A549 (cell line): ENCODE measurements around the gene CYP4F22. TPM values are rescaled to one million over a fixed set of nuclear protein-coding genes. Genes with fewer than 3 reads are reported as not detected.

ENCODE experiments used
- ATAC-seq, 2 experiments: fragments of 200-7000 bp in 1 of 2; fragments of >200 bp in 1 of 2; cut with Nextera tagmentation in 1 of 2; cut with Tn5 transposase in 1 of 2; 3 replicates each; pipeline versions ENCODE4 v1.8.0 to v1.9.1; 2018 to 2020; ENCODE audit warnings: mild to moderate bottlenecking in 1 of 2, moderate library complexity in 1 of 2
- CTCF ChIA-PET: fragments of 300-600 bp; sonication (Branson Sonifier 250); formaldehyde crosslinking; extraction: SDS; loops from one replicate; lab custom pipeline; 2021; ENCODE audit warnings: antibody characterized with exemption, inconsistent platforms; lab: Yijun Ruan, JAX
- POLR2A ChIA-PET: fragments of 350-600 bp; formaldehyde crosslinking; extraction: SDS; loops from one replicate; lab custom pipeline; 2021; ENCODE audit warnings: antibody characterized with exemption, inconsistent platforms; lab: Yijun Ruan, JAX
- DNase-seq, 2 experiments: peaks; one replicate each; pipeline versions ENCODE4 v3.0.0 to v3.0.0-alpha.2; 2011 to 2016; ENCODE audit warnings: low read depth in 1 of 2, low spot score in 1 of 2
- FAIRE-seq: peaks from 2 replicates; lab custom pipeline; 2011; peaks lifted over from hg19 to GRCh38; lab: Jason Lieb, UNC
- H3K27ac ChIP-seq, 2 experiments: fragments of >200 bp; sonication (Bioruptor Twin); formaldehyde crosslinking; 3 replicates each; pipeline ENCODE4 v1.5.1; 2016 to 2017
- H3K4me1 ChIP-seq: fragments of >200 bp; sonication (Bioruptor Twin); formaldehyde crosslinking; 3 replicates; pipeline ENCODE4 v1.6.1; 2016
- H3K4me2 ChIP-seq: fragments of >200 bp; sonication (Bioruptor Twin); formaldehyde crosslinking; 3 replicates; pipeline ENCODE4 v1.6.1; 2016
- H3K4me3 ChIP-seq: fragments of >200 bp; sonication (Bioruptor Twin); formaldehyde crosslinking; 3 replicates; pipeline ENCODE4 v1.5.1; 2016
- H3K9me3 ChIP-seq: fragments of >200 bp; sonication (Bioruptor Twin); formaldehyde crosslinking; 3 replicates; pipeline ENCODE4 v1.6.1; 2016
- BHLHE40 ChIP-seq: IDR thresholded peaks from 2 replicates; pipeline ENCODE4 v1.6.1; 2012; ENCODE audit warnings: low read depth, low read length, inconsistent platforms
- CBX8 ChIP-seq: fragments of 200-600 bp; sonication (generic); IDR thresholded peaks from 2 replicates; pipeline ENCODE4 v1.6.1; 2016
- CHD2 ChIP-seq: fragments of 150-350 bp; IDR thresholded peaks from 2 replicates; pipeline ENCODE4 v1.6.1; 2014; ENCODE audit warnings: low read length; ENCODE audit not compliant: partially characterized antibody
- CHD4 ChIP-seq: fragments of 200-600 bp; sonication (generic); IDR thresholded peaks from 2 replicates; pipeline ENCODE4 v1.6.1; 2016; ENCODE audit warnings: antibody characterized with exemption, mild to moderate bottlenecking, borderline replicate concordance
- EHF ChIP-seq: fragments of 250-450 bp; sonication (Bioruptor Pico); IDR thresholded peaks from 2 replicates; pipeline ENCODE4 v1.5.0; 2020; ENCODE audit warnings: mild to moderate bottlenecking
- FOXS1 ChIP-seq: fragments of 250-450 bp; sonication (Bioruptor Pico); IDR thresholded peaks from 2 replicates; pipeline ENCODE4 v1.5.0; 2020; ENCODE audit warnings: mild to moderate bottlenecking, moderate library complexity
- GATA3 ChIP-seq: IDR thresholded peaks from 2 replicates; pipeline ENCODE4 v1.6.1; 2012; ENCODE audit warnings: borderline replicate concordance
- HEYL ChIP-seq: fragments of 250-450 bp; sonication (Bioruptor Pico); IDR thresholded peaks from 2 replicates; pipeline ENCODE4 v1.8.0; 2021; ENCODE audit warnings: mild to moderate bottlenecking, moderate library complexity
- HOXA7 ChIP-seq: fragments of 250-450 bp; sonication (Bioruptor Pico); IDR thresholded peaks from 2 replicates; pipeline ENCODE4 v1.5.0; 2020; ENCODE audit warnings: mild to moderate bottlenecking, moderate library complexity
- JUNB ChIP-seq: fragments of >200 bp; sonication (Bioruptor Twin); formaldehyde crosslinking; IDR thresholded peaks from 2 replicates; pipeline ENCODE4 v1.6.1; 2016
- KDM1A ChIP-seq: fragments of 200-600 bp; sonication (generic); IDR thresholded peaks from 2 replicates; pipeline ENCODE4 v1.6.1; 2016; ENCODE audit warnings: low read depth, mild to moderate bottlenecking
- NFE2L2 ChIP-seq: fragments of 150-350 bp; conservative IDR thresholded peaks from 2 replicates; pipeline ENCODE4 v1.6.1; 2014; ENCODE audit warnings: low read length
- NR3C1 ChIP-seq: fragments of >200 bp; sonication (Bioruptor Twin); formaldehyde crosslinking; IDR thresholded peaks from 3 replicates; pipeline ENCODE4 v1.6.1; 2017
- PHF8 ChIP-seq: fragments of 200-600 bp; sonication (generic); IDR thresholded peaks from 2 replicates; pipeline ENCODE4 v1.6.1; 2016; ENCODE audit warnings: low read depth, mild to moderate bottlenecking, antibody characterized with exemption, moderate library complexity, borderline replicate concordance
- POLR2A ChIP-seq: IDR thresholded peaks from 2 replicates; pipeline ENCODE4 v1.6.1; 2012; ENCODE audit warnings: mild to moderate bottlenecking, low read length
- RAD21 ChIP-seq, 2 experiments: fragments of >200 bp in 1 of 2; sonication (Bioruptor Twin) in 1 of 2; formaldehyde crosslinking in 1 of 2; IDR thresholded peaks in 1 of 2; conservative IDR thresholded peaks in 1 of 2; 2 replicates in 1 of 2; 3 replicates in 1 of 2; pipeline ENCODE4 v1.6.1; 2012 to 2018; ENCODE audit warnings: inconsistent platforms in 1 of 2
- SREBF2 ChIP-seq: fragments of 450-650 bp; IDR thresholded peaks from 2 replicates; pipeline ENCODE4 v1.6.1; 2014; ENCODE audit warnings: mild to moderate bottlenecking, moderate library complexity
- TFCP2L1 ChIP-seq: fragments of 250-450 bp; sonication (Bioruptor Pico); IDR thresholded peaks from 2 replicates; pipeline ENCODE4 v1.5.0; 2021; ENCODE audit warnings: mild to moderate bottlenecking
- TP53 ChIP-seq: fragments of 250-450 bp; sonication (Bioruptor Pico); IDR thresholded peaks from 2 replicates; pipeline ENCODE4 v1.5.0; 2021; ENCODE audit warnings: mild to moderate bottlenecking, moderate library complexity
- ZC3H11A ChIP-seq: fragments of 450-650 bp; IDR thresholded peaks from 2 replicates; pipeline ENCODE4 v1.6.1; 2014; ENCODE audit warnings: antibody characterized with exemption, mild to moderate bottlenecking
- ZFP36 ChIP-seq: fragments of 450-650 bp; IDR thresholded peaks from 2 replicates; pipeline ENCODE4 v1.6.1; 2014; ENCODE audit warnings: borderline replicate concordance; ENCODE audit not compliant: partially characterized antibody
- ZNF302 ChIP-seq: fragments of 250-450 bp; sonication (Bioruptor Pico); IDR thresholded peaks from 2 replicates; pipeline ENCODE4 v1.9.0; 2021; ENCODE audit warnings: inconsistent platforms, mild to moderate bottlenecking, moderate library complexity
- ZSCAN20 ChIP-seq: fragments of 250-450 bp; sonication (Bioruptor Pico); IDR thresholded peaks from 2 replicates; pipeline ENCODE4 v1.8.0; 2022; ENCODE audit warnings: mild to moderate bottlenecking, moderate library complexity
- WGBS: methylation state at CpG from one replicate; pipeline ENCODE4 v1.1.6; 2017; ENCODE audit errors: missing lambda C conversion rate; 5-methylcytosine and 5-hydroxymethylcytosine counted together
- polyA plus RNA-seq, 4 experiments: library from polyadenylated mRNA; depleted of rRNA in 3 of 4; stranded (reverse); fragments of >200 nt; fragmentation: RNase III in 1 of 4; extraction: RNeasy Plus Mini Kit Qiagen cat#74134 plus additional on column Dnase treatment in 1 of 4; gene quantifications; 2 replicates in 3 of 4; 3 replicates in 1 of 4; pipeline ENCODE4 v1.2.3, GENCODE V29; 2011 to 2017
- TF ChIP-seq, protein P1 (sequence below): IDR thresholded peaks from 2 replicates; pipeline ENCODE4 v1.6.1; 2012
- TF ChIP-seq, protein P2 (sequence below): IDR thresholded peaks from 2 replicates; pipeline ENCODE4 v1.6.1; 2012; ENCODE audit warnings: low read depth, borderline replicate concordance
- TF ChIP-seq, protein P3 (sequence below): fragments of 250-450 bp; sonication (Bioruptor Pico); IDR thresholded peaks from 2 replicates; pipeline ENCODE4 v1.5.0; 2020; ENCODE audit warnings: low read depth, mild to moderate bottlenecking, moderate library complexity

Gene CYP4F22
- polyA plus RNA-seq, 2 of the 4 experiments (the other 2 are of a cell fraction) = 0.05 TPM; not detected in 1

DNA sequence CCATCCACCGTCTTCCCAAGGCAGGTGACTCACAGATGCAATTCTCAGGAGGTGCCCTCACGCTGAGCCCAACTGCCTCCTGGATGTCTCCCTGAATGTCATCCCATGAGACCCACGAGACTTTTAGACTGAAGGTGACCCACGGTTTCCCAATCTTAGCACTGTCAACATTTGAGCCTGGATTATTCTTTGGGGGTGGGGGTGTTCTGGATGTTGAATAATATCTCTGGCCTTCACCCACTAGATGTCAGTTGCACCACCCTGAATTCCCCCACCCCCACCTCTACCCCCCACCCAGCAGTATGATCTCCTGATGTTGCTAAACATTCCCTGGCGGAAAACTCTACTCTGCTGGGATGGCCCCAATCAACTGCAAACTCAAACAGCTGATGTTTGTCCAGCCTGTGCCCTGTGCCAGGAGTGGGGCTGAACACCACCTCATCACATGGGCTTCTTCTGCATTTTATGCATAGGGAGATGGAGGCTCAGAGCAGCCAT is 2.2 kb upstream of the CYP4F22 start:
- 26% methylated on average over 4 of the region's 5 CpGs for WGBS
- ATAC-seq = no peak
- no peak overlapping the region for H3K27ac ChIP-seq
- H3K4me1 ChIP-seq = no peaks in the 10 kb centered on the region
- POLR2A ChIA-PET = no interaction called here
- no peak overlapping the region for H3K4me2 ChIP-seq
- TF ChIP-seq, protein P1, sequence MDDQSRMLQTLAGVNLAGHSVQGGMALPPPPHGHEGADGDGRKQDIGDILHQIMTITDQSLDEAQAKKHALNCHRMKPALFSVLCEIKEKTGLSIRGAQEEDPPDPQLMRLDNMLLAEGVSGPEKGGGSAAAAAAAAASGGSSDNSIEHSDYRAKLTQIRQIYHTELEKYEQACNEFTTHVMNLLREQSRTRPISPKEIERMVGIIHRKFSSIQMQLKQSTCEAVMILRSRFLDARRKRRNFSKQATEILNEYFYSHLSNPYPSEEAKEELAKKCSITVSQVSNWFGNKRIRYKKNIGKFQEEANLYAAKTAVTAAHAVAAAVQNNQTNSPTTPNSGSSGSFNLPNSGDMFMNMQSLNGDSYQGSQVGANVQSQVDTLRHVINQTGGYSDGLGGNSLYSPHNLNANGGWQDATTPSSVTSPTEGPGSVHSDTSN = no peak
- TF ChIP-seq, protein P2, sequence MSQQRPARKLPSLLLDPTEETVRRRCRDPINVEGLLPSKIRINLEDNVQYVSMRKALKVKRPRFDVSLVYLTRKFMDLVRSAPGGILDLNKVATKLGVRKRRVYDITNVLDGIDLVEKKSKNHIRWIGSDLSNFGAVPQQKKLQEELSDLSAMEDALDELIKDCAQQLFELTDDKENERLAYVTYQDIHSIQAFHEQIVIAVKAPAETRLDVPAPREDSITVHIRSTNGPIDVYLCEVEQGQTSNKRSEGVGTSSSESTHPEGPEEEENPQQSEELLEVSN = no peak
- TF ChIP-seq CHD2 (no peak), ZFP36 (no peak), NR3C1 (no peak), ZSCAN20 (CRISPR knock-in tag) (no peak), GATA3 (no peak), HOXA7 (CRISPR knock-in tag) (no peak), POLR2A (no peak), FOXS1 (CRISPR knock-in tag) (no peak), TP53 (CRISPR knock-in tag) (no peak), SREBF2 (no peak), HEYL (no peak), ZC3H11A (no peak), BHLHE40 (no peak), CHD4 (no peak), ZNF302 (no peak), PHF8 (no peak), KDM1A (no peak)
- TF ChIP-seq, protein P3, sequence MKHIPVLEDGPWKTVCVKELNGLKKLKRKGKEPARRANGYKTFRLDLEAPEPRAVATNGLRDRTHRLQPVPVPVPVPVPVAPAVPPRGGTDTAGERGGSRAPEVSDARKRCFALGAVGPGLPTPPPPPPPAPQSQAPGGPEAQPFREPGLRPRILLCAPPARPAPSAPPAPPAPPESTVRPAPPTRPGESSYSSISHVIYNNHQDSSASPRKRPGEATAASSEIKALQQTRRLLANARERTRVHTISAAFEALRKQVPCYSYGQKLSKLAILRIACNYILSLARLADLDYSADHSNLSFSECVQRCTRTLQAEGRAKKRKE = no peak
- no peak for DNase-seq
- no peak for FAIRE-seq
- CTCF ChIA-PET = interaction anchor here (0.6 to 1.3 kb wide), 2 partner anchors 27 to 49 kb away, joined by 3 to 4 read pairs; partner anchors contain the start of gene PGLYRP2
- no peaks in the 10 kb centered on the region for H3K9me3 ChIP-seq
- no peak overlapping the region for H3K4me3 ChIP-seq

DNA sequence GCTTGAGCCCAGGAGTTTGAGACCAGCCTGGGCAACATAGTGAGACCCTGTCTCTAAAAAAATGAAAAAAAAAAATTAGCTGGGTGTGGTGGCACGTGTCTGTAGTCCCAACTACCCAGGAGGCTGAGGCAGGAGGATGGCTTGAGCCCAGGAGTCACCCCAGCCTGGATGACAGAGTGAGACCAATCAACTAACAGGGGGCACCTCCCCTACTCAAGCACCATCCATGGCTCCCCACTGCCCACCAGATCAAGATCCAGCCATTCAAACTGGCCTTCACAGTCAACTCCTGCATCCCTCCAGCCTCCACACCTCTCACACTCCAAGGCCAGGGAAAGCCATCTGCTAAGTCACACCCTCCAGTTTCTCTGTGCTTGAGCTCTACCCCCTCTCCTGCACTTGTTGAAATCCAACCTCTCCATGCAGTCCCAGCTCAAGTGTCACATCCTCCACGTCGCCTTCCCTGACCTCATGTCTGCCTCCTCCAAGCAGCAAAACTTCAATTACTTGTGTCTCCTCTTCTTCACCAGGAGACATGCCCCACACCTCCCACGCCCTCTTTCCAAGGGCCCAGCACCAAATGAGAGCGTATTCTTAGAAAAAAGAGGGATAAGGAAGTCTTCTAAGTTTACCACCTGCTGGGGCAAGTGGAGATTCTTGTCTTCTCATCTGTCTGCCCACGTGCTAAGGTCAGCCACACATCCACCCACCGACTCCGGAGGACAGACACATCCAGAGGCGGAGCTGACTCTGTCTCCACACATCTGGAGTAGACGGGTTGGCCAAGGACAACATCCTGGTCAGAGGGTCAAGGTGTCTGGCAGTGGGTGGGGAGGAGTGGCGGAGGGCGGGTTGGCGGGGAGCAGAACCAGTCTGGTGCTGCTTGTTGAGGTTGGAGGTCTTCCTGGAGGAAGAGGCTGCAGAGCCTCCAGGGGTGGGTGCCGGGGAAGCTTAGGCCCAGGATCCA is 974 bp upstream of the CYP4F22 start:
- no peak overlapping the region for H3K27ac ChIP-seq
- POLR2A ChIA-PET = no interaction called here
- no peak overlapping the region for H3K4me2 ChIP-seq
- WGBS = 78% methylated on average over 9 of the region's 14 CpGs
- CTCF ChIA-PET = interaction anchor here (0.6 to 1.3 kb wide), 3 partner anchors 28 to 407 kb away, joined by 3 to 4 read pairs (median 3); partner anchors contain the start of gene PGLYRP2
- H3K4me3 ChIP-seq = no peak overlapping the region
- no peak for TF ChIP-seq RAD21 (conservative IDR thresholded peaks at IDR 0.05 in 1 of 2, IDR thresholded peaks at IDR 0.05 in 1 of 2)
- TF ChIP-seq ZFP36 = peak; percentile 42
- TF ChIP-seq TFCP2L1 (CRISPR knock-in tag) = no peak
- no peak for TF ChIP-seq EHF
- TF ChIP-seq SREBF2 = no peak
- TF ChIP-seq CBX8 = no peak
- TF ChIP-seq NFE2L2 = no peak
- TF ChIP-seq, protein P3 = no peak
- TF ChIP-seq JUNB = no peak
- ATAC-seq = no peak
- no peak for FAIRE-seq
- no peak for DNase-seq
- no peaks in the 10 kb centered on the region for H3K9me3 ChIP-seq
- H3K4me1 ChIP-seq = no peaks in the 10 kb centered on the region
